HEK293T (cell line): ENCODE results near the gene IGF2BP2.
"Not testable (repeated sequence)": the region's sequence is repeated elsewhere in the genome, so short reads cannot be mapped to it uniquely, and the experiment has no call there.

Experiments used
- CTCF ChIA-PET: fragments of 350-600 bp; formaldehyde crosslinking; extraction: SDS; loops from one replicate; lab custom pipeline; 2021; ENCODE audit warnings: antibody characterized with exemption, inconsistent platforms; lab: Yijun Ruan, JAX
- POLR2A ChIA-PET: fragments of 350-600 bp; formaldehyde crosslinking; extraction: SDS; loops from one replicate; lab custom pipeline; 2020; ENCODE audit warnings: antibody characterized with exemption, inconsistent platforms; lab: Yijun Ruan, JAX
- DNase-seq: peaks from one replicate; pipeline ENCODE4 v3.0.0; 2012; ENCODE audit warnings: mixed read lengths; ENCODE audit errors: extremely low spot score
- ARNT ChIP-seq: fragments of 450-650 bp; IDR thresholded peaks from 2 replicates; pipeline ENCODE4 v1.6.1; 2017; ENCODE audit warnings: mild to moderate bottlenecking
- BHLHE40 ChIP-seq: fragments of 450-650 bp; IDR thresholded peaks from 2 replicates; pipeline ENCODE4 v1.6.1; 2016; ENCODE audit warnings: mild to moderate bottlenecking, moderate library complexity, borderline replicate concordance
- CTBP1 ChIP-seq: fragments of 450-650 bp; IDR thresholded peaks from 2 replicates; pipeline ENCODE4 v1.6.1; 2016; ENCODE audit warnings: borderline replicate concordance
- ELF4 ChIP-seq: fragments of 450-650 bp; IDR thresholded peaks from 2 replicates; pipeline ENCODE4 v1.6.1; 2017; ENCODE audit warnings: antibody characterized with exemption
- FOXA1 ChIP-seq: fragments of 450-650 bp; IDR thresholded peaks from 2 replicates; pipeline ENCODE4 v1.6.1; 2016; ENCODE audit warnings: mild to moderate bottlenecking
- FOXK2 ChIP-seq: fragments of 450-650 bp; IDR thresholded peaks from 2 replicates; pipeline ENCODE4 v1.6.1; 2016; ENCODE audit warnings: mild to moderate bottlenecking
- FOXM1 ChIP-seq: fragments of 450-650 bp; IDR thresholded peaks from 2 replicates; pipeline ENCODE4 v1.6.1; 2017; ENCODE audit warnings: mild to moderate bottlenecking, borderline replicate concordance
- HDGF ChIP-seq: fragments of 450-650 bp; IDR thresholded peaks from 2 replicates; pipeline ENCODE4 v1.6.1; 2017; ENCODE audit warnings: antibody characterized with exemption, borderline replicate concordance
- L3MBTL2 ChIP-seq: fragments of 450-650 bp; conservative IDR thresholded peaks from 2 replicates; pipeline ENCODE4 v1.6.1; 2016; ENCODE audit warnings: mild to moderate bottlenecking
- LEF1 ChIP-seq: fragments of 450-650 bp; IDR thresholded peaks from 2 replicates; pipeline ENCODE4 v1.6.1; 2017; ENCODE audit warnings: mild to moderate bottlenecking, borderline replicate concordance
- NFRKB ChIP-seq: fragments of 450-650 bp; IDR thresholded peaks from 2 replicates; pipeline ENCODE4 v1.6.1; 2016; ENCODE audit warnings: mild to moderate bottlenecking, moderate library complexity
- PKNOX1 ChIP-seq: fragments of 450-650 bp; IDR thresholded peaks from 2 replicates; pipeline ENCODE4 v1.6.1; 2016
- SP1 ChIP-seq: fragments of 450-650 bp; IDR thresholded peaks from 2 replicates; pipeline ENCODE4 v1.6.1; 2017
- SUZ12 ChIP-seq: fragments of 450-650 bp; IDR thresholded peaks from 2 replicates; pipeline ENCODE4 v1.6.1; 2016; ENCODE audit warnings: mild to moderate bottlenecking
- TARDBP ChIP-seq: fragments of 450-650 bp; IDR thresholded peaks from 2 replicates; pipeline ENCODE4 v1.6.1; 2016
- ZNF384 ChIP-seq: fragments of 450-650 bp; IDR thresholded peaks from 2 replicates; pipeline ENCODE4 v1.6.1; 2016

IGF2BP2 gene

GRCh38 chr3:185813205-185813604, 11.6 kb downstream of the IGF2BP2 start:
- CTCF ChIA-PET, result interaction anchor here (1.2 kb wide), 1 partner anchor 9 kb away, joined by 3 read pairs; no protein-coding TSS in a partner anchor
- TF ChIP-seq TARDBP, result no peak
- no peak for DNase-seq
- POLR2A ChIA-PET, result interaction anchor here (1.3 kb wide), 1 partner anchor 9 kb away, joined by 4 read pairs; no protein-coding TSS in a partner anchor

- DNase-seq, result no peak
- POLR2A ChIA-PET, result no interaction called here
- CTCF ChIA-PET, result interaction anchor here (0.8 kb wide), 1 partner anchor 45 kb away, joined by 3 read pairs; no protein-coding TSS in a partner anchor
Observed at GRCh38 chr3:185807445-185808068, 17.3 kb downstream of the IGF2BP2 start.

GRCh38 chr3:185798831-185799110, 26.1 kb downstream of the IGF2BP2 start:
- POLR2A ChIA-PET, CTCF ChIA-PET, DNase-seq: not testable (repeated sequence)

More at GRCh38 chr3:185807445-185808068, 17.3 kb downstream of the IGF2BP2 start:
- TF ChIP-seq ELF4 (no peak), SUZ12 (no peak), FOXM1 (no peak), PKNOX1 (no peak), ZNF384 (no peak), FOXA1 (no peak), LEF1 (no peak), FOXK2 (no peak), HDGF (no peak), ARNT (no peak), CTBP1 (no peak), L3MBTL2 (no peak)

GRCh38 chr3:185797993-185798830, 26.6 kb downstream of the IGF2BP2 start:
- no peak for TF ChIP-seq FOXA1
- ChIA-PET CTCF (no interaction called here), POLR2A (no interaction called here)
- DNase-seq, result no peak

- CTCF ChIA-PET, result interaction anchor here (0.6 kb wide), 1 partner anchor 60 kb away, joined by 7 read pairs; no protein-coding TSS in a partner anchor
- no peak for DNase-seq
- TF ChIP-seq L3MBTL2 (no peak), NFRKB (no peak), SP1 (no peak)
- POLR2A ChIA-PET, result no interaction called here
Observed at GRCh38 chr3:185797108-185797881, 27.5 kb downstream of the IGF2BP2 start.

- DNase-seq, result no peak
- CTCF ChIA-PET, result interaction anchor here (0.6 kb wide), 1 partner anchor 60 kb away, joined by 7 read pairs; no protein-coding TSS in a partner anchor
- no peak for TF ChIP-seq SP1
- no peak for TF ChIP-seq NFRKB
- TF ChIP-seq ELF4, result no peak
- 0 out of 2 replicates have a peak, but pooled peaks have one; percentile 25 for TF ChIP-seq ZNF384
- POLR2A ChIA-PET, result no interaction called here
Observed at GRCh38 chr3:185796431-185797107, 28.3 kb downstream of the IGF2BP2 start.

- ChIA-PET POLR2A (no interaction called here), CTCF (no interaction called here)
- no peak for DNase-seq
- TF ChIP-seq FOXK2 (no peak), CTBP1 (no peak), BHLHE40 (no peak), ELF4 (no peak), HDGF (no peak)
Observed at GRCh38 chr3:185793381-185793780, 31.5 kb downstream of the IGF2BP2 start.

GRCh38 chr3:185792955-185793354, 31.9 kb downstream of the IGF2BP2 start:
- no peak for TF ChIP-seq FOXK2
- no peak for TF ChIP-seq SUZ12
- TF ChIP-seq PKNOX1, result no peak
- no peak for TF ChIP-seq BHLHE40
- no peak for TF ChIP-seq ZNF384
- no peak for TF ChIP-seq HDGF
- TF ChIP-seq SP1, result no peak
- no peak for TF ChIP-seq L3MBTL2
- TF ChIP-seq TARDBP, result no peak
- TF ChIP-seq ARNT, result no peak
- no peak for TF ChIP-seq NFRKB
- no peak for TF ChIP-seq CTBP1
- no peak for TF ChIP-seq FOXM1
- no peak for TF ChIP-seq LEF1
- no peak for TF ChIP-seq ELF4
- no peak for TF ChIP-seq FOXA1
- CTCF ChIA-PET, result no interaction called here
- DNase-seq, result no peak
- POLR2A ChIA-PET, result no interaction called here
